Measurements from ENCODE around the gene ACSL1.

- no peak for TF ChIP-seq CTCF (conservative IDR thresholded peaks at IDR 0.05 in 1 of 2, IDR thresholded peaks at IDR 0.05 in 1 of 2; ENCODE audit: low read depth in 1 of 2, low read length in 2 of 2)
- no peak for TF ChIP-seq EZH2 (IDR thresholded peaks at IDR 0.05; ENCODE audit: low read length, missing control alignments)
Observed at GRCh38 chr4:184806229-184806550, 19.6 kb downstream of the ACSL1 start.
